Measurements from ENCODE around the gene FCF1.

FCF1 gene

GRCh38 chr14:74670726-74671411 lies 42.1 kb upstream of the FCF1 start:
- no peak for TF ChIP-seq CTCF (IDR thresholded peaks at IDR 0.05; ENCODE audit: insufficient read depth, missing control alignments)

GRCh38 chr14:74671789-74672188 lies 41.2 kb upstream of the FCF1 start:
- DNase-seq (ENCODE audit: insufficient read length, low spot score) (no peak), FAIRE-seq (no peak)
- TF ChIP-seq CTCF (IDR thresholded peaks at IDR 0.05; ENCODE audit: insufficient read depth, missing control alignments), result no peak

More at GRCh38 chr14:74670726-74671411, 42.1 kb upstream of the FCF1 start:
- FAIRE-seq, result no peak
- no peak for DNase-seq (ENCODE audit: insufficient read length, low spot score)

- no peak for TF ChIP-seq CTCF (IDR thresholded peaks at IDR 0.05; ENCODE audit: insufficient read depth, missing control alignments)
- DNase-seq (ENCODE audit: insufficient read length, low spot score), result no peak
- FAIRE-seq, result no peak
Measured at GRCh38 chr14:74673768-74674167, 39.2 kb upstream of the FCF1 start.

- no peak for FAIRE-seq
- DNase-seq (ENCODE audit: insufficient read length, low spot score), result no peak
Measured at GRCh38 chr14:74675219-74675618, 37.7 kb upstream of the FCF1 start.

GRCh38 chr14:74682169-74682952 lies 30.6 kb upstream of the FCF1 start:
- DNase-seq (ENCODE audit: insufficient read length, low spot score) (no peak), FAIRE-seq (no peak)

More at GRCh38 chr14:74675219-74675618, 37.7 kb upstream of the FCF1 start:
- no peak for TF ChIP-seq CTCF (IDR thresholded peaks at IDR 0.05; ENCODE audit: insufficient read depth, missing control alignments)

GRCh38 chr14:74683406-74683805 lies 29.5 kb upstream of the FCF1 start:
- DNase-seq (ENCODE audit: insufficient read length, low spot score) (no peak), FAIRE-seq (no peak)
- no peak for TF ChIP-seq CTCF (IDR thresholded peaks at IDR 0.05; ENCODE audit: insufficient read depth, missing control alignments)

More at GRCh38 chr14:74682169-74682952, 30.6 kb upstream of the FCF1 start:
- no peak for TF ChIP-seq CTCF (IDR thresholded peaks at IDR 0.05; ENCODE audit: insufficient read depth, missing control alignments)

- DNase-seq (ENCODE audit: insufficient read length, low spot score) (no peak), FAIRE-seq (no peak)
- TF ChIP-seq CTCF (IDR thresholded peaks at IDR 0.05; ENCODE audit: insufficient read depth, missing control alignments), result no peak
Measured at GRCh38 chr14:74684434-74684833, 28.5 kb upstream of the FCF1 start.

Data from D721Med (cell line).